GM12891 (cell line): ENCODE data around the gene SPC25.

Source experiments
- DNase-seq: peaks from one replicate; pipeline ENCODE4 v3.0.0; 2011; ENCODE audit warnings: low spot score; ENCODE audit not compliant: insufficient read length
- FAIRE-seq: peaks from 2 replicates; lab custom pipeline; 2011; peaks lifted over from hg19 to GRCh38; lab: Jason Lieb, UNC
- PAX5 ChIP-seq: IDR thresholded peaks from 2 replicates; pipeline ENCODE4 v1.6.1; 2011; ENCODE audit warnings: low read length, moderate library complexity, mild to moderate bottlenecking; ENCODE audit not compliant: insufficient read depth, severe bottlenecking
- POLR2A ChIP-seq: IDR thresholded peaks from 2 replicates; pipeline ENCODE4 v1.6.1; 2011; ENCODE audit warnings: low read depth, low read length, control low read depth
- POLR2AphosphoS5 ChIP-seq: IDR thresholded peaks from 2 replicates; pipeline ENCODE4 v1.6.1; 2011; ENCODE audit warnings: low read depth, low read length, control low read depth
- POU2F2 ChIP-seq: IDR thresholded peaks from 2 replicates; pipeline ENCODE4 v1.6.1; 2011; ENCODE audit warnings: low read depth, mild to moderate bottlenecking, control low read depth, low read length, moderate library complexity
- SPI1 ChIP-seq: IDR thresholded peaks from 2 replicates; pipeline ENCODE4 v1.6.1; 2011; ENCODE audit warnings: low read depth, low read length, control low read depth
- TAF1 ChIP-seq: IDR thresholded peaks from 2 replicates; pipeline ENCODE4 v1.6.1; 2011; ENCODE audit warnings: low read depth, low read length, control low read depth

The SPC25 gene

DNA sequence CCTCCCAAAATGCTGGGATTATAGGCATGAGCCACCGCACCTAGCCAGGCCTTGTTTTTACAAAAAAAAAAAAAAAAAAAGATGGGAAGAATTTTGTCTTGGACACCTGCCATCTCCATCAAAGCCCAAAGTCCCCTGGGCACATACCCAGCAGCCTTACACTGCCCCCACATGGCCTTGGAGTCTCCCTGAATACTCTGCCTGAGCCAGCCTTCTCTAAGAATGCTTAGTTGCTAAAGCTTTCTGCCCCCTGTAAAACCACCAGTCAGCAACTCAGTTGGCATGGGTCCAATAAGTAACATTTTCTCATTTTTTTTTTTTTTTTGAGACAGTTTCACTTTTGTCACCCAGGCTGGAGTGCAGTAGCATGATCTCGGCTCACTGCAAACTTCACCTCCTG, 40.6 kb downstream of the SPC25 start:
- TF ChIP-seq PAX5 (no peak), POLR2AphosphoS5 (no peak), POU2F2 (no peak), TAF1 (no peak), SPI1 (no peak), POLR2A (no peak)
- no peak for DNase-seq
- FAIRE-seq, result no peak

DNA sequence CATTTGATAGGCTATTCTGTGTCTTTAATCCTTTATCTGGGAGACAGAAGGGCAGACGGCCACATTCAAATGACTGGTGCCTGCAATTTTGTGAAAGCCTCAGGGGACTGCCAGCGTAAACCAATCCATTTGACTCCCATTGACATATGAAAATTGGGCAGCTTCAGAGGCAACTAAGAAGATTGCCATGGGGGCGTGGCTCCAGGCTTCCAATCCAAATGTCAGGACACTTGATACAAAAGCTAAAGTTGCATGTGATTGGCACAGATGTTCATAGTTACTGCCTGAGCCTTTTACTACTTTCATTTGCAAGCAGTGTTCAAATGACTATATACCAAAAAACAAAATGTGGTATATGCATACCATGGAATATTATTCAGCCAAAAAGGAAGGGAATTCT, 42.0 kb downstream of the SPC25 start:
- TF ChIP-seq POLR2A (no peak), TAF1 (no peak), SPI1 (no peak), POLR2AphosphoS5 (no peak), POU2F2 (no peak), PAX5 (no peak)
- FAIRE-seq (no peak), DNase-seq (no peak)

DNA sequence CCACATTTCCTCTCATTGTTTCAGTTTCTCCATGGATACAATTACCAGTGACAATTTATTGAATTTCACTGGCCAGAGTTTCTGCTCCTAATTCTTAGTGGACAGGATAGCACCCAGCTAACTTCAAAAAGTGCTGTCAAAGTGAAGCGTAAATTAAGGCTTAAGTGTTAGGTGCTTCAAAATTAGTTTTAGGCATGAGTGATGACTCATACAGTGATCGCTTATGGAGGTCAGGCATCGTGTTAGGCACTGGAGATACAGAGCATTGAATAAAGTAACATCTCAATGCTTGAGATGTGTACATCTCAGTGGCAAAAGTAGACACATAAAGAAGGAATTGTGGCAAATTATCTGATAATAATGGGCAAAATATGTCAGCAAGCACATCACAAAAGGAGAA, 47.0 kb downstream of the SPC25 start:
- no peak for FAIRE-seq
- no peak for DNase-seq
- TF ChIP-seq POU2F2, result no peak
- TF ChIP-seq TAF1, result no peak
- no peak for TF ChIP-seq POLR2AphosphoS5
- TF ChIP-seq SPI1, result no peak
- TF ChIP-seq PAX5, result no peak
- TF ChIP-seq POLR2A, result no peak

DNA sequence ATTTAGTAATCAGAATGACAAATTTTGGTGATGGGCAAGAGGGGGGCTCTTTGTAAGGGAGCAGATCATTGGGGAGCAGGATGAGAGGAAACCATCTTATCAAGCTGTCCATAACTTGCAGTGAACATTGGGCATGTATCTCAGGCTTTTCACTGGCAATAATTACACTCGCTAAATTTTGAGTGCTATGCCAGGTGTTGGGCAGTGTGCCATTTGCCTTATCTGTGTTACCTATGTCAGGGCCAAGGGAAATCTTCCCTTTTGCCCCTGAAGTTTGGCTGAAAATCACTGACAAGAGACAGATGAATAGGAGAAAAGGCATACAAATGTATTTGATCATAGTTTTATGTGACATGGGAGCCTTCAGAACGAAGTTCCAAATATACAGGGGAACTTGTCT, 48.8 kb downstream of the SPC25 start:
- DNase-seq (no peak), FAIRE-seq (no peak)
- TF ChIP-seq SPI1 (no peak), PAX5 (no peak)

DNA sequence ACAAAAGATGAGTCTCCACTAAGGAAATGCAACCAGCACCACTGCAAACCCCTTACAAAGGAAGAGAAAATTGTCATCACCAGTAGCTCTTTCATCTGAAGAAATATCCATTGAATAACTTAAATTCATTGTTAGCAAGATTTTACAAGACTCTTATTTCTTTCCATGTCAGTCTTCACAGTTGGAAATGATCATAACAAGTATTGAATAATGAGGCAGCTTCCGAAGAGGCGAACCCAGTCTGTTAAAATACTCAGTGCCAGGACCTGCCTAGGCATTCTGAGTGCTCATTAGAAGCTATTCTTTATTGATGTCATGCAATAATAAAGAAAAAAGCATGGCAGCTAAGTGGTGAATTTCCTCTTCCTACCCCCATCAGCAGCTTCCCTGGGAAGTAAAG, 54.3 kb downstream of the SPC25 start:
- DNase-seq, result no peak
- FAIRE-seq, result no peak
- TF ChIP-seq SPI1 (no peak), PAX5 (no peak), POU2F2 (no peak), POLR2AphosphoS5 (no peak), POLR2A (no peak), TAF1 (no peak)

DNA sequence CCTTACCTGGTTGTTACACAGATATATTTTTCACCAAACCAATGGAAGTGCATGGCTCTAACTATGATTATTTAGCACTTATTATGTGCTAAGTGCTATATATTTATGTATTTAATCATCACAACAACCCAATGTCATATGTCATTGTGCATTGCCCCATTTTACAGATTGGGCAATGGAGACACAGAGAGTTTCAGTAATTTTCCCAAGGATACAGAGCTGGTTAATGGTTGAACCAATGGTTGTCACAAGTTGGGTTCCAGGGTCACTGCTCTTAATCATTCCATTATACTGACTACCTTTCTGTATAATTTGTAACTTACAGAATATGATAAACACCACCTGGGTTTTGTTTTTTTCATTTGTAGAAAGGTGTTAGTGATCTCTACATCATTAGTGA, 58.6 kb downstream of the SPC25 start:
- FAIRE-seq (no peak), DNase-seq (no peak)
- TF ChIP-seq PAX5 (no peak), TAF1 (no peak), POLR2A (no peak), SPI1 (no peak), POLR2AphosphoS5 (no peak)

DNA sequence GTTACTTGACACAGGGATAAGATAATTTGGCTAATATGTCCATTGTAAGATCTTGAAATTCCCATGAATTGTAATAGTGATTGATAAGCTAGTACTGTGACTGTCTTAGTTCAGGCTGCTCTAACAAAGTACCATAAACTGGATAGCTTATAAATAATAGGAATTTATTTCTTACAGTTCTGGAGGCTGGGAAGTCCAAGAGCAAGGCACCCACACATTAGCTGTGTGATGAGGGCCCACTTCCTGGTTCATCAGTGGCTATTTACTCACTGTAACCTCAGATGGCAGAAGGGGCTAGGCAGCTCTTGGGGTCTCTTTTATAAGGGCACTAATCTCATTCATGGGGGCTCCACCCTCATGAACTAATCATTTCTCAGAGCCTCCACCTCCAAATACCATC, 59.3 kb downstream of the SPC25 start:
- TF ChIP-seq POU2F2 (no peak), SPI1 (no peak), POLR2AphosphoS5 (no peak), TAF1 (no peak), POLR2A (no peak), PAX5 (no peak)
- FAIRE-seq (no peak), DNase-seq (no peak)

DNA sequence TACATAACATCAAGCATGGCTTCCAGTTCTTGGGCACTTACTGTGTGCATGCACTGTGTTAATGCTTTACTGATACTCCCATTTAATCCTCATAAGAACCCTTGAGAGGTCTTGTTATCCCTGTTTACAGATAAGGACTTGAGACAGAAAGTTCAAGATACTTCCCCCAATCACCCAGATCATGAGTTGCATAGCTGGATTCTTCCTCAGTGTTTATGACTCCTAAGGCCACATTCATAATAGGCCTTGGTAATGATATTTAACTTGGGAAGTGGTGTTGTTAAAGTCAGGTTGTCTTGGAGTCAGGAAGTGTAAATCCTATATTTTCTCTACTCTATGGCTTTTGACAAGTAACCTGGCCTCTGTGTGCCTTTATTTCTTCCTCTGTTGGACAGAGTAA, 65.1 kb downstream of the SPC25 start:
- TF ChIP-seq SPI1 (no peak), TAF1 (no peak), POU2F2 (no peak), POLR2AphosphoS5 (no peak), POLR2A (no peak), PAX5 (no peak)
- no peak for FAIRE-seq
- no peak for DNase-seq

DNA sequence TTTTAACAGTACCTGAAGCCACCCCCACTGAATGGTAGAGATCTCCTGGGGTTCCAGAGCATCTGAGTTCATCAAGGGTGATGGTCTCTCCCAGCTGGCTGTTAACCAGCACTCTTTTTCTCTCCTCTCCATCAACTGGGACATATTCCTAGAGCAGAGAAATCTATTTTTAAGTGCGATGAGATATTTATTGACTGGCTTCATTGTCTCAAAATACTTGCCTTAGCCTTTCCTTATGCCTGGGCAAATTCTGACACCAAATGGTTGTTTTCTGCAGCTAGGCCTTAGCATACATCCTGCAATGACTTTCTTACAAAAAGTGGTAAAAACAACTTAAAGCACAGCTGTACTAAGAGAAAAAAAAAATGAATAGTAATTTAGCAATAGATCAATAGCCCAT, 68.2 kb downstream of the SPC25 start:
- TF ChIP-seq POU2F2 (no peak), PAX5 (no peak), SPI1 (no peak), POLR2A (no peak)
- DNase-seq (no peak), FAIRE-seq (no peak)

DNA sequence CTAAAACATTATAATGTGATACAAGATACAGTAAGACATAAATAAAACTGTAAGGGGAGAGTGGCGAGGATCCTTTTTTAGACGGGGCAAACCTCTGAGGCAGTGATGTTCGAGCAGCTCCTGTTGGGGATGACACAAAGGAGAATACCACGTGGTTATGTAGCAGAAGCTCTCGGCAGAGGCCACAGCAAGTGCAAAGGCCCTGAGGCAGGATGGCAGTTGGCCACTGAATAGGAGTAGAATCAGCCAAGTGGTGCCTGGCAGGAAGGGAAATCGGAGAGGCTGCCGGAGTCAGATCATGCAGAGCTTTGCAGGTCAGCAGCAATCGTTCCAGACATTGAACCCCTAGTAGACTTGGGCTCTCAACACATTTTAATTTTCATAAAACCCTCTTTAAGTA, 68.7 kb downstream of the SPC25 start:
- DNase-seq, result no peak
- TF ChIP-seq POLR2A, result no peak
- TF ChIP-seq TAF1, result no peak
- no peak for TF ChIP-seq POU2F2
- TF ChIP-seq POLR2AphosphoS5, result no peak
- no peak for TF ChIP-seq PAX5
- TF ChIP-seq SPI1, result no peak
- no peak for FAIRE-seq
